SH-SY5Y (cell line): ENCODE measurements around the gene MTHFD1L.

Source experiments
- GATA2 ChIP-seq: IDR thresholded peaks from 2 replicates; pipeline ENCODE4 v1.6.1; 2011; ENCODE audit warnings: mild to moderate bottlenecking, low read depth, low read length
- GATA3 ChIP-seq: IDR thresholded peaks from 2 replicates; pipeline ENCODE4 v1.6.1; 2011; ENCODE audit warnings: low read depth, mild to moderate bottlenecking, low read length, moderate library complexity

Gene MTHFD1L

GRCh38 chr6:151018911-151019782, 153.6 kb downstream of the MTHFD1L start:
- TF ChIP-seq GATA2 (no peak), GATA3 (no peak)

GRCh38 chr6:151021896-151022295, 156.4 kb downstream of the MTHFD1L start:
- TF ChIP-seq GATA3 (no peak), GATA2 (no peak)

GRCh38 chr6:151022492-151022891, 157.0 kb downstream of the MTHFD1L start:
- no peak for TF ChIP-seq GATA2
- no peak for TF ChIP-seq GATA3

- TF ChIP-seq GATA3 (no peak), GATA2 (no peak)
These were observed 157.8 kb downstream of the MTHFD1L start for GRCh38 chr6:151023342-151023741.

- no peak for TF ChIP-seq GATA2
- TF ChIP-seq GATA3 = no peak
These were observed 159.1 kb downstream of the MTHFD1L start for GRCh38 chr6:151024597-151024996.

GRCh38 chr6:151025076-151025475, 159.6 kb downstream of the MTHFD1L start:
- TF ChIP-seq GATA3 = no peak
- no peak for TF ChIP-seq GATA2

- TF ChIP-seq GATA3 (no peak), GATA2 (no peak)
These were observed 160.7 kb downstream of the MTHFD1L start for GRCh38 chr6:151026041-151026663.

GRCh38 chr6:151027295-151027747, 161.8 kb downstream of the MTHFD1L start:
- no peak for TF ChIP-seq GATA3
- TF ChIP-seq GATA2 = no peak

- TF ChIP-seq GATA2 (no peak), GATA3 (no peak)
These were observed 162.7 kb downstream of the MTHFD1L start for GRCh38 chr6:151027936-151028838.

- TF ChIP-seq GATA2 (no peak), GATA3 (no peak)
These were observed 164.5 kb downstream of the MTHFD1L start for GRCh38 chr6:151029970-151030369.

GRCh38 chr6:151032034-151032433, 166.5 kb downstream of the MTHFD1L start:
- no peak for TF ChIP-seq GATA3
- TF ChIP-seq GATA2 = no peak

GRCh38 chr6:151034825-151035781, 169.6 kb downstream of the MTHFD1L start:
- TF ChIP-seq GATA2 = no peak
- no peak for TF ChIP-seq GATA3
